AG04450 (cell line): ENCODE measurements around the gene HAPLN2. TPM values are rescaled to one million over a fixed set of nuclear protein-coding genes. Genes with fewer than 3 reads are reported as not detected.
A peak's percentile ranks its signal among the peaks of the same experiment; 100 is the strongest.

Experiments
- CTCF ChIA-PET: fragments of 300-600, 350-600 bp; formaldehyde crosslinking; extraction: SDS; loops from one replicate; lab custom pipeline; 2022; ENCODE audit warnings: antibody characterized with exemption, inconsistent platforms; lab: Charles Lee
- POLR2A ChIA-PET: fragments of 350-600 bp; formaldehyde crosslinking; extraction: SDS; loops from one replicate; lab custom pipeline; 2021; ENCODE audit warnings: antibody characterized with exemption, inconsistent platforms; lab: Yijun Ruan, JAX
- DNase-seq: peaks from one replicate; pipeline ENCODE4 v3.0.0-alpha.2; 2011; ENCODE audit warnings: low read depth, low spot score
- H3K27ac ChIP-seq: one replicate; pipeline ENCODE4 v1.5.1; 2012; ENCODE audit warnings: low read depth, low read length, control low read depth
- H3K27me3 ChIP-seq: one replicate; pipeline ENCODE4 v1.6.0; 2012; ENCODE audit warnings: low read length; ENCODE audit not compliant: control insufficient read depth, insufficient read depth
- H3K4me3 ChIP-seq: 2 replicates; pipeline ENCODE4 v1.5.1; 2011; ENCODE audit warnings: mild to moderate bottlenecking, low read depth, low read length, control low read depth
- H3K9me3 ChIP-seq: 2 replicates; pipeline ENCODE4 v1.5.1; 2012; ENCODE audit warnings: low read length; ENCODE audit not compliant: control insufficient read depth, insufficient read depth
- polyA minus RNA-seq: library from RNA; depleted of rRNA, polyadenylated mRNA; stranded (reverse); fragments of >200 nt; gene quantifications from 2 replicates; pipeline ENCODE4 v1.2.3, GENCODE V29; 2011; rRNA and poly(A)+ RNA removed
- polyA plus RNA-seq: library from polyadenylated mRNA; depleted of rRNA; stranded (reverse); fragments of >200 nt; gene quantifications from 2 replicates; pipeline ENCODE4 v1.2.3, GENCODE V29; 2011; rRNA removed
- TF ChIP-seq, protein P1 (sequence below): IDR thresholded peaks from 2 replicates; pipeline ENCODE4 v1.5.1; 2011; ENCODE audit warnings: low read depth, low read length, control low read depth, inconsistent platforms

Gene HAPLN2
- polyA plus RNA-seq (not detected in 2 replicates), polyA minus RNA-seq (not detected in 2 replicates)

DNA sequence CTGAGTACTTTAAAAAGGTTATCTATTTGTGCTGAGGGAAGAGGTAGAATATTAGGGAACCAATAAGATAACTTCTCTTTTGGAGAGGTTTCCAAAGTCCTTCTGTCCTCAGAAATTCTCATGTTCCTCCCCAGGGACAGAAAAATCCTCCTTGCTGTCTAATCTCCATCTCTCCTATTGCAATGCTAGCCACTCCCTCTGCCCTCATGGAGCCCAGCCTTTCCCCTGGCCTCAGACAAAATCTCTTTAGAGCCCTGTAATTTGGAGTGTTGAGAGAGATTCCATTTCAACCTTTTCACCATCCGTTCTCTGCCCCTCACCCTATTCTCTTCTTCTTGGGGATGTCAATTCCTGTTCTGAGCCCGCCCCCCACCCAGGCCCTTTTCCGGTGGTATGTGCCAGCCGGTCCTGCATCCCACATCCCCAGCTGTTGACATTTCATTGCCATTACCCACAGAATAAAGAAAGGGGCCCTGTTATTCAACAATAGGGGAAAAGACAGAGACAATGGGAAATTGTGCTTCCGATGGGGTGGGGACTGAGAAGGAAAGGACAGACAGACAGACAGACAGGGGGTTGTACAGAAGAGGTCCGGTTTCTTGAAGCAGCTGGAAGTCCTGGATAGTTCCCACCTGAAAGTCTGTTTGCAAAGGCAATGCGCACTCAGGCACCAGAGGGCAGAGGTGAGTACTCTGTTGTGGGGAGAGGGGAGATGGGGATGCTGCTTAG is at the start of gene HAPLN2:
Gene HAPLN2 (plus strand): TSS at position 563 of the 729 bp plus-strand sequence. CDS start 4,076 bp downstream, outside the sequence.
- ChIA-PET CTCF (interaction anchor here (0.6 to 4.1 kb wide), 9 partner anchors 11 to 233 kb away, joined by 3 to 22 read pairs (median 3); no protein-coding TSS in a partner anchor), POLR2A (no interaction called here)
- Histone ChIP-seq H3K9me3 (no peaks in the 10 kb centered on the region; the same call in 1 of the 2 replicates), H3K27me3 (peaks cover 55% of the 10 kb centered on the region), H3K27ac (no peak within 1 kb of the TSS), H3K4me3 (no peak within 1 kb of the TSS)
- TF ChIP-seq, protein P1, sequence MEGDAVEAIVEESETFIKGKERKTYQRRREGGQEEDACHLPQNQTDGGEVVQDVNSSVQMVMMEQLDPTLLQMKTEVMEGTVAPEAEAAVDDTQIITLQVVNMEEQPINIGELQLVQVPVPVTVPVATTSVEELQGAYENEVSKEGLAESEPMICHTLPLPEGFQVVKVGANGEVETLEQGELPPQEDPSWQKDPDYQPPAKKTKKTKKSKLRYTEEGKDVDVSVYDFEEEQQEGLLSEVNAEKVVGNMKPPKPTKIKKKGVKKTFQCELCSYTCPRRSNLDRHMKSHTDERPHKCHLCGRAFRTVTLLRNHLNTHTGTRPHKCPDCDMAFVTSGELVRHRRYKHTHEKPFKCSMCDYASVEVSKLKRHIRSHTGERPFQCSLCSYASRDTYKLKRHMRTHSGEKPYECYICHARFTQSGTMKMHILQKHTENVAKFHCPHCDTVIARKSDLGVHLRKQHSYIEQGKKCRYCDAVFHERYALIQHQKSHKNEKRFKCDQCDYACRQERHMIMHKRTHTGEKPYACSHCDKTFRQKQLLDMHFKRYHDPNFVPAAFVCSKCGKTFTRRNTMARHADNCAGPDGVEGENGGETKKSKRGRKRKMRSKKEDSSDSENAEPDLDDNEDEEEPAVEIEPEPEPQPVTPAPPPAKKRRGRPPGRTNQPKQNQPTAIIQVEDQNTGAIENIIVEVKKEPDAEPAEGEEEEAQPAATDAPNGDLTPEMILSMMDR: peak; percentile 46
- DNase-seq: no peak

- Histone ChIP-seq H3K9me3 (no peaks in the 10 kb centered on the region; the same call in 1 of the 2 replicates), H3K27ac (peak overlapping the region; percentile 76), H3K27me3 (peaks cover 9% of the 10 kb centered on the region), H3K4me3 (peak overlapping the region; percentile 75)
- TF ChIP-seq, protein P1: no peak
- ChIA-PET POLR2A (interaction anchor here (0.7 to 1.4 kb wide), 8 partner anchors 21 to 186 kb away, joined by 3 to 7 read pairs (median 4); partner anchors contain the start of genes MEF2D and NAXE), CTCF (interaction anchor here (0.7 to 2.6 kb wide), 6 partner anchors 37 to 185 kb away, joined by 3 to 18 read pairs (median 6); no protein-coding TSS in a partner anchor)
- DNase-seq: peak; percentile 88
Measured at GRCh38 chr1:156571261-156571852, 47.9 kb upstream of the HAPLN2 start.

GRCh38 chr1:156571919-156572662 is 47.1 kb upstream of the HAPLN2 start, which contains the start of gene IQGAP3:
TSS of gene IQGAP3 (minus strand) at chr1:156572565. CDS start at chr1:156572529, 36 bp downstream.
- ChIA-PET CTCF (interaction anchor here (0.7 to 2.6 kb wide), 3 partner anchors 37 to 186 kb away, joined by 6 to 18 read pairs (median 10); no protein-coding TSS in a partner anchor), POLR2A (interaction anchor here (1.0 to 1.4 kb wide), 4 partner anchors 20 to 96 kb away, joined by 3 to 7 read pairs (median 4); partner anchors contain the start of genes MEF2D and NAXE)
- TF ChIP-seq, protein P1: no peak
- Histone ChIP-seq H3K9me3 (no peaks in the 10 kb centered on the region; the same call in 1 of the 2 replicates), H3K27ac (peak within 1 kb of the TSS; percentile 76), H3K4me3 (peak within 1 kb of the TSS; percentile 75), H3K27me3 (peaks cover 9% of the 10 kb centered on the region)
- DNase-seq: peak; percentile 47

- TF ChIP-seq, protein P1: no peak
- DNase-seq: no peak
- POLR2A ChIA-PET: no interaction called here
- H3K4me3 ChIP-seq: peak overlapping the region; percentile 75
- H3K27me3 ChIP-seq: peaks cover 10% of the 10 kb centered on the region
- no peaks in the 10 kb centered on the region; the same call in 1 of the 2 replicates for H3K9me3 ChIP-seq
- CTCF ChIA-PET: no interaction called here
- peak overlapping the region; percentile 2 for H3K27ac ChIP-seq
Measured at GRCh38 chr1:156572663-156573018, 46.6 kb upstream of the HAPLN2 start.
